ENCODE results near the gene DOCK3.

DNA sequence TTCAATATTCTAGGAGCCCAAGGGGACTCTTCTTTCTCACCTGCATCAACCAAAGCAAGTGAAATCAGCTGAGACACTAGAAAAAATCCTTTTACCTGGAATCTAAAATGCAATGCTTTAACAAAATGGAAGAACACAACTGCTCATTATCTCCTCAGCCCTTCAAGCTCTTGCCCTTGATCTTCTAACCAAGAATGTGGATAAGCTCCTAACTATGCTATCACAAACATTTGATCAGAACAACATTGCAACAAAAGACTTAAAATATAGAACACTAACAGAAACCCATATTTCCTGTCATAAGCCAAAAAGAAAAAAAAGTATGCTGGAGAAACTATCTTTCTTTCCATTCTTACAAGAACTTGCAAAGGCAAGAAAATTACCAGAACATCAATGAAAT, 728.9 kb downstream of the DOCK3 start:
- TF ChIP-seq, protein P1, sequence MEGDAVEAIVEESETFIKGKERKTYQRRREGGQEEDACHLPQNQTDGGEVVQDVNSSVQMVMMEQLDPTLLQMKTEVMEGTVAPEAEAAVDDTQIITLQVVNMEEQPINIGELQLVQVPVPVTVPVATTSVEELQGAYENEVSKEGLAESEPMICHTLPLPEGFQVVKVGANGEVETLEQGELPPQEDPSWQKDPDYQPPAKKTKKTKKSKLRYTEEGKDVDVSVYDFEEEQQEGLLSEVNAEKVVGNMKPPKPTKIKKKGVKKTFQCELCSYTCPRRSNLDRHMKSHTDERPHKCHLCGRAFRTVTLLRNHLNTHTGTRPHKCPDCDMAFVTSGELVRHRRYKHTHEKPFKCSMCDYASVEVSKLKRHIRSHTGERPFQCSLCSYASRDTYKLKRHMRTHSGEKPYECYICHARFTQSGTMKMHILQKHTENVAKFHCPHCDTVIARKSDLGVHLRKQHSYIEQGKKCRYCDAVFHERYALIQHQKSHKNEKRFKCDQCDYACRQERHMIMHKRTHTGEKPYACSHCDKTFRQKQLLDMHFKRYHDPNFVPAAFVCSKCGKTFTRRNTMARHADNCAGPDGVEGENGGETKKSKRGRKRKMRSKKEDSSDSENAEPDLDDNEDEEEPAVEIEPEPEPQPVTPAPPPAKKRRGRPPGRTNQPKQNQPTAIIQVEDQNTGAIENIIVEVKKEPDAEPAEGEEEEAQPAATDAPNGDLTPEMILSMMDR (IDR thresholded peaks at IDR 0.05; ENCODE audit: low read depth, low read length, missing input control) = no peak
- no peak for TF ChIP-seq EGR1 (IDR thresholded peaks at IDR 0.05; ENCODE audit: low read depth in 2 of 2)
- TF ChIP-seq, protein P2, sequence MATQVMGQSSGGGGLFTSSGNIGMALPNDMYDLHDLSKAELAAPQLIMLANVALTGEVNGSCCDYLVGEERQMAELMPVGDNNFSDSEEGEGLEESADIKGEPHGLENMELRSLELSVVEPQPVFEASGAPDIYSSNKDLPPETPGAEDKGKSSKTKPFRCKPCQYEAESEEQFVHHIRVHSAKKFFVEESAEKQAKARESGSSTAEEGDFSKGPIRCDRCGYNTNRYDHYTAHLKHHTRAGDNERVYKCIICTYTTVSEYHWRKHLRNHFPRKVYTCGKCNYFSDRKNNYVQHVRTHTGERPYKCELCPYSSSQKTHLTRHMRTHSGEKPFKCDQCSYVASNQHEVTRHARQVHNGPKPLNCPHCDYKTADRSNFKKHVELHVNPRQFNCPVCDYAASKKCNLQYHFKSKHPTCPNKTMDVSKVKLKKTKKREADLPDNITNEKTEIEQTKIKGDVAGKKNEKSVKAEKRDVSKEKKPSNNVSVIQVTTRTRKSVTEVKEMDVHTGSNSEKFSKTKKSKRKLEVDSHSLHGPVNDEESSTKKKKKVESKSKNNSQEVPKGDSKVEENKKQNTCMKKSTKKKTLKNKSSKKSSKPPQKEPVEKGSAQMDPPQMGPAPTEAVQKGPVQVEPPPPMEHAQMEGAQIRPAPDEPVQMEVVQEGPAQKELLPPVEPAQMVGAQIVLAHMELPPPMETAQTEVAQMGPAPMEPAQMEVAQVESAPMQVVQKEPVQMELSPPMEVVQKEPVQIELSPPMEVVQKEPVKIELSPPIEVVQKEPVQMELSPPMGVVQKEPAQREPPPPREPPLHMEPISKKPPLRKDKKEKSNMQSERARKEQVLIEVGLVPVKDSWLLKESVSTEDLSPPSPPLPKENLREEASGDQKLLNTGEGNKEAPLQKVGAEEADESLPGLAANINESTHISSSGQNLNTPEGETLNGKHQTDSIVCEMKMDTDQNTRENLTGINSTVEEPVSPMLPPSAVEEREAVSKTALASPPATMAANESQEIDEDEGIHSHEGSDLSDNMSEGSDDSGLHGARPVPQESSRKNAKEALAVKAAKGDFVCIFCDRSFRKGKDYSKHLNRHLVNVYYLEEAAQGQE (IDR thresholded peaks at IDR 0.05) = no peak
- TF ChIP-seq, protein P3, sequence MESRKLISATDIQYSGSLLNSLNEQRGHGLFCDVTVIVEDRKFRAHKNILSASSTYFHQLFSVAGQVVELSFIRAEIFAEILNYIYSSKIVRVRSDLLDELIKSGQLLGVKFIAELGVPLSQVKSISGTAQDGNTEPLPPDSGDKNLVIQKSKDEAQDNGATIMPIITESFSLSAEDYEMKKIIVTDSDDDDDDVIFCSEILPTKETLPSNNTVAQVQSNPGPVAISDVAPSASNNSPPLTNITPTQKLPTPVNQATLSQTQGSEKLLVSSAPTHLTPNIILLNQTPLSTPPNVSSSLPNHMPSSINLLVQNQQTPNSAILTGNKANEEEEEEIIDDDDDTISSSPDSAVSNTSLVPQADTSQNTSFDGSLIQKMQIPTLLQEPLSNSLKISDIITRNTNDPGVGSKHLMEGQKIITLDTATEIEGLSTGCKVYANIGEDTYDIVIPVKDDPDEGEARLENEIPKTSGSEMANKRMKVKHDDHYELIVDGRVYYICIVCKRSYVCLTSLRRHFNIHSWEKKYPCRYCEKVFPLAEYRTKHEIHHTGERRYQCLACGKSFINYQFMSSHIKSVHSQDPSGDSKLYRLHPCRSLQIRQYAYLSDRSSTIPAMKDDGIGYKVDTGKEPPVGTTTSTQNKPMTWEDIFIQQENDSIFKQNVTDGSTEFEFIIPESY (IDR thresholded peaks at IDR 0.05) = no peak
- TF ChIP-seq, protein P4, sequence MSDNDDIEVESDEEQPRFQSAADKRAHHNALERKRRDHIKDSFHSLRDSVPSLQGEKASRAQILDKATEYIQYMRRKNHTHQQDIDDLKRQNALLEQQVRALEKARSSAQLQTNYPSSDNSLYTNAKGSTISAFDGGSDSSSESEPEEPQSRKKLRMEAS (IDR thresholded peaks at IDR 0.05) = no peak

All from liver (tissue), 3 donors.